ENCODE results near the gene ERVW-1.
"Not testable (repeated sequence)": the region's sequence is repeated elsewhere in the genome, so short reads cannot be mapped to it uniquely, and the experiment has no call there.

Gene ERVW-1

DNA sequence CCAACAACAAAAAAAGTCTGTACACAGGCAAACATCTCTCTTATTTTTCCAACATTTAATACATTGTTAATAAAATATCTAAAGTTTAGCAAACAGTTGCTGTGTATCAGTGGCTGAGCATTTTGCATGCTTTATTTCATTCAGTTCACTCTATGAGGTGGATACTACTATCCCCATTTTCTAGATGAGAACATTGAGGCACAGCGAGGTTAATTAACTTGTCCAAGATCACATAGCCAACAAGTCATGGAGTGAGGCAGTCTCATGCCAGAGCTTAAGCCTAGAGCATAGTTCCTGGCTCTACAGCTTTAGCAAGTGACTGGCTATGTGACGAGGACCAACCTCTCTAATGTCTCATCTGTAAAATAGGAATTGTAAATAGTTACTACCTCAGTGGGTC lies 26.1 kb downstream of the ERVW-1 start:
- H3K36me3 ChIP-seq (ENCODE audit: insufficient read depth, insufficient read length, low read length): peaks cover 76% of the 10 kb centered on the region
- TF ChIP-seq YY1 (IDR thresholded peaks at IDR 0.05; ENCODE audit: insufficient read depth, insufficient read length): no peak
- TF ChIP-seq ZNF274 (IDR thresholded peaks at IDR 0.05; ENCODE audit: low read depth, low read length): no peak
- TF ChIP-seq SUZ12 (IDR thresholded peaks at IDR 0.05; ENCODE audit: extremely low read depth, insufficient read depth, insufficient read length): no peak

DNA sequence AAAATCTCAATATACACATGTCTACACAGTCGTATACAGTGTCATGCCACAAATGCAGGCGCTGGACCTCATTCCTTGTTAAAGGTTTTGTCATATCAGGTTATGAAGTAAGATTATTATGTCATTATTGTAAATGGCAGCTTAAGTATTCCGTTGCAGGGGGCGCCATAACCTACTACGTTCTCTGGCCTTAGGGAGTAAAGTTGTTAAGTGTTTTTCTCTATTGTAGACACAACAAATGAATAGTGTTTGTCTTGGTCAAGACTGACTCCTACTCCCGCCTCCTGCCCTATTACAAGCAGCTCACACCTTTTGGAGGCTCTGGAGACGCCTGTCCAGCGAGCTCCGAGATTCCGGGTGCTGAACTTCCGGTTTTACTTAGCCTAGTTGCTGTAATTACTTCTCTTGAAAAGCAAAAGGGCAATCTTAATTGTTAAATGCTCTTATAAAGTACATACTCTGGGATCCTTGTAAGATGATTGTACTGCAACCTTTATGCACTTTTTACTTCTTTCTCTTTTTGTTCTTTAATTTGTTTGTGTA lies 29.5 kb downstream of the ERVW-1 start:
- DNase-seq (ENCODE audit: low read depth, low spot score): no peak
- H3K36me3 ChIP-seq (ENCODE audit: insufficient read depth, insufficient read length, low read length): peaks cover 47% of the 10 kb centered on the region

More for the DNA sequence above, 26.1 kb downstream of the ERVW-1 start:
- DNase-seq (ENCODE audit: low read depth, low spot score): no peak
- Histone ChIP-seq H3K4me3 (ENCODE audit: insufficient read length, low read depth) (no peak overlapping the region), H3K9me3 (ENCODE audit: insufficient read depth, low read length) (no peaks in the 10 kb centered on the region), H3K9ac (ENCODE audit: insufficient read length, low read depth) (no peak overlapping the region), H3K27me3 (ENCODE audit: insufficient read depth, insufficient read length) (no peaks in the 10 kb centered on the region), H3K4me1 (ENCODE audit: insufficient read depth, insufficient read length) (no peaks in the 10 kb centered on the region)

DNA sequence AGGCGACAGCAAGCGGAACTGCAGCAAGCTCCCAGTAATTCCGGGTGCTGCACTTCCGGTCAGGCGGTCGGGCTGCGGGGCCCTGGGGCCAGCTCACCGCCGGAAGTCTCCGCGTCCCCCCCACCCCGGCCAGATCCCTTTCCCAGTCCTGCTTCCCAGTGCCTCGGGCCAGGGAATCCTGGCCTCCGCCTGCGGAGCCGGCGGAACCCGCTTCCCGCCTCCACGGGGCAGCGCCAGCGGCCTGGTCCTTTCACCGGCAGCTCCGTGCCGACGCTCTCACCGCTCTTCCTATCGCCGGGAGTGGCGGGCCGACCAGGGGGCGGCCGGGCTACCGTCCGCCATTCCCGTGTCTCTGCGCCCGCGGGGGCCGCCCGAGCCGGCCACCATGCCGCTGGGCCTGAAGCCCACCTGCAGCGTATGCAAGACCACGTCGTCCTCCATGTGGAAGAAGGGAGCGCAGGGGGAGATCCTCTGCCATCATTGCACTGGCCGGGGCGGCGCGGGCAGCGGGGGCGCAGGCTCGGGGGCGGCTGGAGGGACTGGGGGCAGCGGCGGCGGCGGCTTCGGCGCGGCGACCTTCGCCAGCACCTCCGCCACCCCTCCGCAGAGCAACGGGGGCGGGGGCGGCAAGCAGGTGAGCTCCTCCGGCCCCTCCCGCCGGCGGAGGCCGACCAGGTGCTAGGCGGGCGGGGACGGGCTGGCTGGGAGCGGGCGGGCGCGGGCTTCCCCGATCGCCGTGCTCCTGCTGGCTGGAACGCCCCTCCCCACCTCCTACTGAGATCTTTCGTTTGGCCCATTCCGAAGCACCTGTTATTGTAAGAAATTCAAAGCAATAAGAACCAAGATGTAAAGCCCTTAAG lies 30.2 kb downstream of the ERVW-1 start, which contains the start of gene GATAD1:
GATAD1 (plus strand) TSS at position 138 of the 860 bp plus-strand sequence; CDS start at position 386, 248 bp downstream.
- Histone ChIP-seq H3K4me1 (ENCODE audit: insufficient read depth, insufficient read length) (no peaks in the 10 kb centered on the region), H3K9ac (ENCODE audit: insufficient read length, low read depth) (peak within 1 kb of the TSS; percentile 90), H3K9me3 (ENCODE audit: insufficient read depth, low read length) (no peaks in the 10 kb centered on the region), H3K36me3 (ENCODE audit: insufficient read depth, insufficient read length, low read length) (peaks cover 40% of the 10 kb centered on the region), H3K4me3 (ENCODE audit: insufficient read length, low read depth) (peak within 1 kb of the TSS; percentile 84), H3K27me3 (ENCODE audit: insufficient read depth, insufficient read length) (no peaks in the 10 kb centered on the region)
- no peak for TF ChIP-seq YY1 (IDR thresholded peaks at IDR 0.05; ENCODE audit: insufficient read depth, insufficient read length)
- no peak for TF ChIP-seq ZNF274 (IDR thresholded peaks at IDR 0.05; ENCODE audit: low read depth, low read length)
- TF ChIP-seq SUZ12 (IDR thresholded peaks at IDR 0.05; ENCODE audit: extremely low read depth, insufficient read depth, insufficient read length): no peak
- DNase-seq (ENCODE audit: low read depth, low spot score): peak; percentile 89

More for the DNA sequence above, 29.5 kb downstream of the ERVW-1 start:
- no peak for TF ChIP-seq SUZ12 (IDR thresholded peaks at IDR 0.05; ENCODE audit: extremely low read depth, insufficient read depth, insufficient read length)
- no peak for TF ChIP-seq YY1 (IDR thresholded peaks at IDR 0.05; ENCODE audit: insufficient read depth, insufficient read length)
- no peaks in the 10 kb centered on the region for H3K4me1 ChIP-seq (ENCODE audit: insufficient read depth, insufficient read length)
- no peaks in the 10 kb centered on the region for H3K27me3 ChIP-seq (ENCODE audit: insufficient read depth, insufficient read length)
- H3K9ac ChIP-seq (ENCODE audit: insufficient read length, low read depth): peak overlapping the region; percentile 90
- H3K9me3 ChIP-seq (ENCODE audit: insufficient read depth, low read length): no peaks in the 10 kb centered on the region
- peak overlapping the region; percentile 84 for H3K4me3 ChIP-seq (ENCODE audit: insufficient read length, low read depth)

DNA sequence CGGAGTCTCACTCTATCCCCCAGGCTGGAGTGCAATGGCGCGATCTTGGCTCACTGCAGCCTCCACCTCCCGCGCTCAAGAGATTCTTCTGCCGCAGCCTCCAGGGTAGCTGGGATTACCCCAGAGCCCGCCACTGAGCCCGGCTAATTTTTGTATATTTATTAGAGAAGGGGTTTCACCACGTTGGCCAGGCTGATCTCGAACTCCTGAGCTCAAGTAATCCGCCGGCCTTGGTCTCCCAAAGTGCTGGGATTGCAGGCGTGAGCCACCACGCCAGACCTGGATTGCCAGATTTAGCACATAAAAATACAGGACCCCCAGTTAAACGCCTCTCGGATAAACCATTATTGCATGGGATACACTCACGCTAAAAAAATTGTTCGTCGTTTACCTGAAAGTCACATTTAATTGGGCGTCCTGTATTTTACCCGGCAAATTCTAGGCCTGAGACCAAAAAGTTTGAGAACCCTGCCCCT lies 30.8 kb downstream of the ERVW-1 start:
- Histone ChIP-seq H3K9ac (ENCODE audit: insufficient read length, low read depth) (peak overlapping the region; percentile 51), H3K9me3 (ENCODE audit: insufficient read depth, low read length) (no peaks in the 10 kb centered on the region), H3K36me3 (ENCODE audit: insufficient read depth, insufficient read length, low read length) (peaks cover 33% of the 10 kb centered on the region), H3K4me1 (ENCODE audit: insufficient read depth, insufficient read length) (no peaks in the 10 kb centered on the region), H3K27me3 (ENCODE audit: insufficient read depth, insufficient read length) (no peaks in the 10 kb centered on the region), H3K4me3 (ENCODE audit: insufficient read length, low read depth) (peak overlapping the region; percentile 84)
- no peak for TF ChIP-seq ZNF274 (IDR thresholded peaks at IDR 0.05; ENCODE audit: low read depth, low read length)
- no peak for TF ChIP-seq YY1 (IDR thresholded peaks at IDR 0.05; ENCODE audit: insufficient read depth, insufficient read length)
- no peak for TF ChIP-seq SUZ12 (IDR thresholded peaks at IDR 0.05; ENCODE audit: extremely low read depth, insufficient read depth, insufficient read length)
- no peak for DNase-seq (ENCODE audit: low read depth, low spot score)

DNA sequence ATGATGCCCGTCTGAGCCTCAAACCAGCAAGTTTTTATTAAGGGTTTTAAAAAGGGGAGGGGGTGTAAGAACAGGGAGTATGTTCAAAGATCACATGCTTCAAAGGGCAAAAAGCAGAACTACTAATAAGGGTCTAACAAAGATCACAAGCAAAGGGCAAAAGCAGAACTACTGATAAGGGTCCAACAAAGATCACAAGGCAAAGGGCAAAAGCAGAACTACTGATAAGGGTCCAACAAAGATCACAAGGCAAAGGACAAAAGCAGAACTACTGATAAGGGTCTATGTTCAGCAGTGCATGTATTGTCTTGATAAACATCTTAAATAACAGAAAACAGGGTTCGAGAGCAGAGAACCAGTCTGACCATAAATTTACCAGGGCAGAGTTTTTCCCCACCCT lies 35.0 kb downstream of the ERVW-1 start:
- H3K27me3 ChIP-seq (ENCODE audit: insufficient read depth, insufficient read length); DNase-seq (ENCODE audit: low read depth, low spot score); H3K4me1 ChIP-seq (ENCODE audit: insufficient read depth, insufficient read length); H3K9me3 ChIP-seq (ENCODE audit: insufficient read depth, low read length); H3K36me3 ChIP-seq (ENCODE audit: insufficient read depth, insufficient read length, low read length); H3K4me3 ChIP-seq (ENCODE audit: insufficient read length, low read depth); H3K9ac ChIP-seq (ENCODE audit: insufficient read length, low read depth): not testable (repeated sequence)

DNA sequence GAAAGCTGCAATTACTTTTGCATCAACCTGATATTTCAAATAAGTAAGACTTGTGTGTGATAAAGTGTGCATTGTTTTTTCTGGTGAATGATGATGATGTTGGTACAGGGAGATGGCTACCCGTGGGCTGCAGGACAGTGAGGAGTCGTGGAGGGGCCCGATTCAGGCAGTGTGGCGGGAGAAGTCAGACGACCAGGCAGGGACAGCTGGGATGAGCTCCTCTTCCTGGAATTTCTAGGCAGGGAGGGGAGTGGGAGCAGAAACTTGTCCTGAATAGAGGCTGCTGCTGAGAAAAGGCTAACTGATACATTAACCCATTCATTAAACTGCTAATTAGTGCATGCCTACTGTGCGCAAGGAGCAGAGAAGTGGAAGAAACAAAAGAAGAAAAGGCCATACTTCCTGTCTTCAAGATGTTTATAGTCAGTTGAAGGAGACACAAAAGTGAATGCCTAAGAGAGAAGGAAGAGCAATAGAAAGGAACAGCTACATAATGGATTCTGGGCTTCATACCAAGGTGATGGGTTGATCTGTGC lies 39.7 kb downstream of the ERVW-1 start:
- H3K4me1 ChIP-seq (ENCODE audit: insufficient read depth, insufficient read length): peaks cover 2% of the 10 kb centered on the region
- H3K27me3 ChIP-seq (ENCODE audit: insufficient read depth, insufficient read length): no peaks in the 10 kb centered on the region
- no peaks in the 10 kb centered on the region for H3K36me3 ChIP-seq (ENCODE audit: insufficient read depth, insufficient read length, low read length)
- no peak overlapping the region for H3K4me3 ChIP-seq (ENCODE audit: insufficient read length, low read depth)
- no peak overlapping the region for H3K9ac ChIP-seq (ENCODE audit: insufficient read length, low read depth)
- TF ChIP-seq YY1 (IDR thresholded peaks at IDR 0.05; ENCODE audit: insufficient read depth, insufficient read length): no peak
- TF ChIP-seq SUZ12 (IDR thresholded peaks at IDR 0.05; ENCODE audit: extremely low read depth, insufficient read depth, insufficient read length): no peak
- no peak for TF ChIP-seq ZNF274 (IDR thresholded peaks at IDR 0.05; ENCODE audit: low read depth, low read length)
- no peak for DNase-seq (ENCODE audit: low read depth, low spot score)
- peaks cover 4% of the 10 kb centered on the region; the same call in 1 of the 2 replicates for H3K9me3 ChIP-seq (ENCODE audit: insufficient read depth, low read length)
